ENCODE measurements around the gene CACHD1.

- no peak for TF ChIP-seq MAFF (IDR thresholded peaks at IDR 0.05; ENCODE audit: low read length)
- TF ChIP-seq EP300 (IDR thresholded peaks at IDR 0.05; ENCODE audit: low read length) = no peak
- TF ChIP-seq SPI1 (IDR thresholded peaks at IDR 0.05; ENCODE audit: borderline replicate concordance, low read depth, low read length) = no peak
- no peak for TF ChIP-seq BDP1 (IDR thresholded peaks at IDR 0.05; ENCODE audit: insufficient read depth, insufficient read length)
- TF ChIP-seq, protein P1, sequence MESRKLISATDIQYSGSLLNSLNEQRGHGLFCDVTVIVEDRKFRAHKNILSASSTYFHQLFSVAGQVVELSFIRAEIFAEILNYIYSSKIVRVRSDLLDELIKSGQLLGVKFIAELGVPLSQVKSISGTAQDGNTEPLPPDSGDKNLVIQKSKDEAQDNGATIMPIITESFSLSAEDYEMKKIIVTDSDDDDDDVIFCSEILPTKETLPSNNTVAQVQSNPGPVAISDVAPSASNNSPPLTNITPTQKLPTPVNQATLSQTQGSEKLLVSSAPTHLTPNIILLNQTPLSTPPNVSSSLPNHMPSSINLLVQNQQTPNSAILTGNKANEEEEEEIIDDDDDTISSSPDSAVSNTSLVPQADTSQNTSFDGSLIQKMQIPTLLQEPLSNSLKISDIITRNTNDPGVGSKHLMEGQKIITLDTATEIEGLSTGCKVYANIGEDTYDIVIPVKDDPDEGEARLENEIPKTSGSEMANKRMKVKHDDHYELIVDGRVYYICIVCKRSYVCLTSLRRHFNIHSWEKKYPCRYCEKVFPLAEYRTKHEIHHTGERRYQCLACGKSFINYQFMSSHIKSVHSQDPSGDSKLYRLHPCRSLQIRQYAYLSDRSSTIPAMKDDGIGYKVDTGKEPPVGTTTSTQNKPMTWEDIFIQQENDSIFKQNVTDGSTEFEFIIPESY (CRISPR knock-in tag; IDR thresholded peaks at IDR 0.05) = no peak
- TF ChIP-seq POLR2A (conservative IDR thresholded peaks at IDR 0.05) = no peak
- no peak for TF ChIP-seq ARNT (IDR thresholded peaks at IDR 0.05)
- TF ChIP-seq, protein P2, sequence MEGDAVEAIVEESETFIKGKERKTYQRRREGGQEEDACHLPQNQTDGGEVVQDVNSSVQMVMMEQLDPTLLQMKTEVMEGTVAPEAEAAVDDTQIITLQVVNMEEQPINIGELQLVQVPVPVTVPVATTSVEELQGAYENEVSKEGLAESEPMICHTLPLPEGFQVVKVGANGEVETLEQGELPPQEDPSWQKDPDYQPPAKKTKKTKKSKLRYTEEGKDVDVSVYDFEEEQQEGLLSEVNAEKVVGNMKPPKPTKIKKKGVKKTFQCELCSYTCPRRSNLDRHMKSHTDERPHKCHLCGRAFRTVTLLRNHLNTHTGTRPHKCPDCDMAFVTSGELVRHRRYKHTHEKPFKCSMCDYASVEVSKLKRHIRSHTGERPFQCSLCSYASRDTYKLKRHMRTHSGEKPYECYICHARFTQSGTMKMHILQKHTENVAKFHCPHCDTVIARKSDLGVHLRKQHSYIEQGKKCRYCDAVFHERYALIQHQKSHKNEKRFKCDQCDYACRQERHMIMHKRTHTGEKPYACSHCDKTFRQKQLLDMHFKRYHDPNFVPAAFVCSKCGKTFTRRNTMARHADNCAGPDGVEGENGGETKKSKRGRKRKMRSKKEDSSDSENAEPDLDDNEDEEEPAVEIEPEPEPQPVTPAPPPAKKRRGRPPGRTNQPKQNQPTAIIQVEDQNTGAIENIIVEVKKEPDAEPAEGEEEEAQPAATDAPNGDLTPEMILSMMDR (IDR thresholded peaks at IDR 0.05 in 2 of 3, conservative IDR thresholded peaks at IDR 0.05 in 1 of 3; ENCODE audit: insufficient read depth in 2 of 3, low read depth in 1 of 3, low read length in 3 of 3) = no peak
- TF ChIP-seq, protein P3, sequence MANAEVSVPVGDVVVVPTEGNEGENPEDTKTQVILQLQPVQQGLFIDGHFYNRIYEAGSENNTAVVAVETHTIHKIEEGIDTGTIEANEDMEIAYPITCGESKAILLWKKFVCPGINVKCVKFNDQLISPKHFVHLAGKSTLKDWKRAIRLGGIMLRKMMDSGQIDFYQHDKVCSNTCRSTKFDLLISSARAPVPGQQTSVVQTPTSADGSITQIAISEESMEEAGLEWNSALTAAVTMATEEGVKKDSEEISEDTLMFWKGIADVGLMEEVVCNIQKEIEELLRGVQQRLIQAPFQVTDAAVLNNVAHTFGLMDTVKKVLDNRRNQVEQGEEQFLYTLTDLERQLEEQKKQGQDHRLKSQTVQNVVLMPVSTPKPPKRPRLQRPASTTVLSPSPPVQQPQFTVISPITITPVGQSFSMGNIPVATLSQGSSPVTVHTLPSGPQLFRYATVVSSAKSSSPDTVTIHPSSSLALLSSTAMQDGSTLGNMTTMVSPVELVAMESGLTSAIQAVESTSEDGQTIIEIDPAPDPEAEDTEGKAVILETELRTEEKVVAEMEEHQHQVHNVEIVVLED (CRISPR knock-in tag; IDR thresholded peaks at IDR 0.05) = no peak
- TF ChIP-seq IFI16 (CRISPR knock-in tag; IDR thresholded peaks at IDR 0.05) = no peak
- no peak for TF ChIP-seq CBX8 (IDR thresholded peaks at IDR 0.05; ENCODE audit: borderline replicate concordance, extremely low read depth, low read depth, low read length, poor library complexity, severe bottlenecking)
- TF ChIP-seq, protein P4, sequence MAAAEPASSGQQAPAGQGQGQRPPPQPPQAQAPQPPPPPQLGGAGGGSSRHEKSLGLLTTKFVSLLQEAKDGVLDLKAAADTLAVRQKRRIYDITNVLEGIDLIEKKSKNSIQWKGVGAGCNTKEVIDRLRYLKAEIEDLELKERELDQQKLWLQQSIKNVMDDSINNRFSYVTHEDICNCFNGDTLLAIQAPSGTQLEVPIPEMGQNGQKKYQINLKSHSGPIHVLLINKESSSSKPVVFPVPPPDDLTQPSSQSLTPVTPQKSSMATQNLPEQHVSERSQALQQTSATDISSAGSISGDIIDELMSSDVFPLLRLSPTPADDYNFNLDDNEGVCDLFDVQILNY (CRISPR knock-in tag; IDR thresholded peaks at IDR 0.05) = no peak
Measured at GRCh38 chr1:64535938-64536835, 66.3 kb downstream of the CACHD1 start.

Measured in K562 (cell line).